MM.1S (cell line): ENCODE results near the gene RB1.

ENCODE experiments used
- CTCF ChIP-seq: fragments of 300-600 bp; sonication (generic); IDR thresholded peaks from 2 replicates; pipeline ENCODE4 v1.5.1; 2016; ENCODE audit warnings: antibody characterized with exemption, low read length, mixed read lengths
- EZH2 ChIP-seq: fragments of 300-600 bp; sonication (generic); optimal IDR thresholded peaks from 2 replicates; pipeline ENCODE3; 2017; ENCODE audit warnings: low read depth, mild to moderate bottlenecking, antibody characterized with exemption, low read length, mixed read lengths
- EZH2phosphoT487 ChIP-seq: fragments of 300-600 bp; sonication (generic); IDR thresholded peaks from 2 replicates; pipeline ENCODE4 v1.6.1; 2018; ENCODE audit warnings: antibody characterized with exemption, low read length

- TF ChIP-seq CTCF (no peak), EZH2 (no peak), EZH2phosphoT487 (no peak)
Observed at GRCh38 chr13:48380581-48380980, 77.0 kb downstream of the RB1 start.
